Stimulated activated CD8-positive, alpha-beta memory T cell treated with anti-CD3 and anti-CD28 coated beads, Interleukin-4, amount 100 ng/mL, for 1 hour (primary cell): Measurements from ENCODE around the gene LRRC27.

Experiments
- DNase-seq, 2 donors: peaks; one replicate each; pipeline ENCODE4 v3.0.0-alpha.2; 2020; ENCODE audit warnings: low read depth in 2 of 2, low spot score in 1 of 2

The LRRC27 gene

DNA sequence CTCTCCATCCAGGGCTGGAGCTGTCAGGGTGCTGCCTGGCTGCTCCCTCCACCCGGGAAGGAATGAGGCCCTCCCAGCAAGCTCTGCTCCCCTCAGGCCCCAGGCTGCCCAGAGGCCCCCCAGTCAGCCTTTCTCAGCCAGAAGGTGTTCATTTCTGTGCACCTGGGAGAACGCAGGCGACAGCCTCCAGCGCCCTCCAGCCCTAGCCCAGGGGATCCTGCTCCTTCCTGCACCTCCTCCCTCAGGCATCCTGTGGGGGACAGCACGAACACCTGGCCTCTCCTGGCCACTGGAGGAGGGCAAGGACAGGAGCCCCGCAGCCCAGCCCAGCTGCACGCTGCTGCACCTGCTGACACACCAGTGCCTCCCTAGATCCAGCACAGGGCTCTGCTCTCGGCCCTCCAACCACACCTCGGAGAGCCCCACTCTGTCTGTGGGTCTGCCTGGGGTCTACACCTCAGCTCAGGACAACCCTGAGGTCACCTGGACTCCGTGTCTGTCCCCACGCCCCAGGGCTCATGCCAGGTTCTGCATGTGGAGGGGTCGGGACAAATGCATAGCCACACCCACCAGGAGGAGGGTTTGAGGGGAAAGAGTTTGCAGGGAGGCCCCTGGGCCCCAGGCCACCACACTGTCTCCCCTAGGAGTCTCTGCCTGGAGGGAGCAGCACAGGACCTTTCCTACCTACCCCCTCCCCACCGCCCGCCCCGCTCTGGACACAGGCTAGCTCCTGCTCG, 57.6 kb downstream of the LRRC27 start:
- no peak for DNase-seq

GRCh38 chr10:132390170-132390920, 58.4 kb downstream of the LRRC27 start:
- DNase-seq, result no peak

- no peak for DNase-seq
Observed at GRCh38 chr10:132390921-132391675, 59.1 kb downstream of the LRRC27 start.

- DNase-seq, result no peak
Observed at GRCh38 chr10:132391676-132392020, 59.7 kb downstream of the LRRC27 start.

GRCh38 chr10:132392184-132392800, 60.3 kb downstream of the LRRC27 start:
- no peak for DNase-seq

- no peak for DNase-seq
Observed at GRCh38 chr10:132392811-132393694, 61.1 kb downstream of the LRRC27 start.

DNA sequence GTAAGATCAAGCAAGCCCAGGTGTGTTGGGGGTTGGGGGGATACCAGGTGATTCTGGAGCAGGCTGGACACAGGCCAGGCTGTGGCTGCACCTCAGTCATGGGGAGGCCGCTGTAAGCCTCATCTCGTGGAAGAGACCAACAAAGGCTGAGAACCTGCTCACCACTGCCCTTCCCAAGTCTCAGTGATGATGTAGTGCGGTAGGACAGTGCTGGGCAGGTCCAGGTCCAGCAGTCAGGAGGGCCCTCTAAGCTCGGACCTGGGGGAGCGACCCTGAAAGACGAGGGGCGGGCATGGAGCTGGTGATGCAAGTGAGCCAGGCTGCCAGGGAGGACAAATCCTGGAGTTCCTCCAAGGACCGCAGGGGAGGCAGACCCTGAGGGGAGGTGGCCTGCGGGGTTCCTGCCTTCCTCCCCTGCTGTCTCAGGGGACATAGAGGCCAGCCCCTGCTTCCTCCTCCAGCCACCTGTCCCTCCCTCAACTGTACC, 61.7 kb downstream of the LRRC27 start:
- no peak for DNase-seq

DNA sequence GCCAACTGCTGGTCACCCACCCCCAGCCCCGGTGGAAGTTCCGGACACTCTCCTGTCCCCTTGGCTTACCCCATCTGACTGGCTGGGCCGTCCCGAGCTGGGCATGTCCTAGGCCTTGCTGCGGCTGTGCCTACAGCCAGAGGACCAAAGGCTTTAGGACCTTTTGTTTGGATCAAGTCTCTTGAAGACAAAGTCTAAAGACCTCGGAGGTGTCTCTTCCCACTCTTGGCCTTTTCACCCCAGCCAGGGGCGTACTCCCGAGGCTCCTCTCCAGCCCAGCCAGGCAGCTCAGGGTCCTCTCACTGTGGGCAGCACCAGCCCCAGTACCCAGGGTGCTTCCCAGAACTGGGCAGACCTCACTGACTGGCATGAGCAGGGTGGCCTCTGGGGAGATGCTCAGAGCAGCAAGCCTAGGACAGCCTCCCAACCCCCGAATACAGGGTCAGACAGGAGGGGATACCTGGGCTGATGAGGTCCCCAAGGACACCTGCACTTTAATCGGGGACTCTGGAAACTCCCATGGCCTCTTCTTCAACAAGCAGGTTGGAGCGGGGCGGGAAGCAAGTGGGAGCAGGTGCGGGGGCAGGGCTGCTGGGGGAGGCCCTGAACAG, 62.3 kb downstream of the LRRC27 start:
- DNase-seq, result no peak

DNA sequence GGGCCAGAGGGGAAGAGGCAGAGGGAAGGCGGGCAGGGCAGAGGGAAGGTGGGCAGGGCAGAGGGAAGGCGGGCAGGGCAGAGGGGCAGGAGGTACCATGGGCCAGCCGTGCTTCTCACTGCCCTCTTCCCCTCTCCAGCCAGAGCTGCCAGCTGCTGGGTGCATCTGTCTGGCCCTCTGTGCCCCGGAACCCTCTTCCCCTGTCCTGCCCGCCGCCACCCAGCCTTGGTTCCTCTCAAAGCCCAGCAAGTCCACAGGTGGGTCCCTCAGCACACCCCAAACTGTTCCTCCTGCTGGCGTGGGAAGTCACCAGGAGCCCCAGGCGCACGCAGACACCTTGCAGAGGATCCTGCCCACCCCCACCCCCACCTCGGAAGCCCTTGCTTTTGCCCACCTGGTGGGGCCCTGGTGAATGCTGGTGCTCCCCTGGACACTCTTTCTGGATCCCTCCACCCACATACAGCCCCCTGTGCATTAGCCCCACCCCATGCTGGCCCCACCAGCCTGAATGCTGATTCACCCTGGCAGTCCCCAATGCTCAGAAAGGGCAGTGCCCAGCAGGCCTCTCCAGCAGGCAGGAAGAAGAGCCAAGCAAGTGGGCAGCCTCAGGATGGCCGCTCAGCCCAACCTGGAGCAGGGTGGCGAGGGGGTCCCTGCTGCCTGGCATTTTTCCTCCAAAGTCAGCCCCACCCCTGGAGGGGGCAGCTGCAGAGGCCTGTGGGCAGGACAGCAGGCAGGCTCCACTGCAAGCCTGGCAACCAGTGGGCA, 63.1 kb downstream of the LRRC27 start:
- no peak for DNase-seq

- DNase-seq, result no peak
Observed at GRCh38 chr10:132395704-132396493, 63.9 kb downstream of the LRRC27 start.

DNA sequence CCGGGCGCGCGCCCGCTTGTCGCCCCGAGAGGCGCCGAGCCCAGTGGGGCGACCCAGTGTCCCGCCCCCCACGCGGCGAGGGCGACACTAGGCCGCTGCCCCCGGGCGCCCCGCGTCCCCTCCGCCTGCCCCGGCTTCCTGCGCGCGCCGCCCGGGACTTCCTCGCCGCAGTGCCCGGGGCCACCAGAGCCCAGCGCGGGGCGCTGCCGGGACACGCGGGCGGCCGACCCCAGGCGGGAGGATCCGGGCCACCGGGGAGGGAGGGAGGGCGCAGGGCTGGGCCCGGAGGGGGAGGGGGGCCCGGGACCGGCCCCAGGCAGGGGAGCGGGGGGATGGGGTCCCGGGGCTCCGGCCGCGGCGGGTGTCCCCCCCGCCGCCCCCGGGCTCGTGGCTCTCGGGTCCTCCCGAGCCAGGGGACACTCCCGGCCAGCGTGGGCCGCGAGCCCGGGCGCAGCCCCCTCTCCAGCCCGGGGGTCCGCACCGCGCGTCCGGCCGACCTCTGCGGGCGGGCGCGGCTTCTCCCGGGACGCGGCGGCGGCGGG, 64.6 kb downstream of the LRRC27 start:
- DNase-seq, result peak in 1 of 2 donors; percentile 25

GRCh38 chr10:132397036-132397541, 65.1 kb downstream of the LRRC27 start, which contains the start of gene PWWP2B:
Gene PWWP2B, plus strand, starts transcription at chr10:132397200. Its CDS starts 27 bp downstream, at chr10:132397227.
- peak in 1 of 2 donors; percentile 24 for DNase-seq

DNA sequence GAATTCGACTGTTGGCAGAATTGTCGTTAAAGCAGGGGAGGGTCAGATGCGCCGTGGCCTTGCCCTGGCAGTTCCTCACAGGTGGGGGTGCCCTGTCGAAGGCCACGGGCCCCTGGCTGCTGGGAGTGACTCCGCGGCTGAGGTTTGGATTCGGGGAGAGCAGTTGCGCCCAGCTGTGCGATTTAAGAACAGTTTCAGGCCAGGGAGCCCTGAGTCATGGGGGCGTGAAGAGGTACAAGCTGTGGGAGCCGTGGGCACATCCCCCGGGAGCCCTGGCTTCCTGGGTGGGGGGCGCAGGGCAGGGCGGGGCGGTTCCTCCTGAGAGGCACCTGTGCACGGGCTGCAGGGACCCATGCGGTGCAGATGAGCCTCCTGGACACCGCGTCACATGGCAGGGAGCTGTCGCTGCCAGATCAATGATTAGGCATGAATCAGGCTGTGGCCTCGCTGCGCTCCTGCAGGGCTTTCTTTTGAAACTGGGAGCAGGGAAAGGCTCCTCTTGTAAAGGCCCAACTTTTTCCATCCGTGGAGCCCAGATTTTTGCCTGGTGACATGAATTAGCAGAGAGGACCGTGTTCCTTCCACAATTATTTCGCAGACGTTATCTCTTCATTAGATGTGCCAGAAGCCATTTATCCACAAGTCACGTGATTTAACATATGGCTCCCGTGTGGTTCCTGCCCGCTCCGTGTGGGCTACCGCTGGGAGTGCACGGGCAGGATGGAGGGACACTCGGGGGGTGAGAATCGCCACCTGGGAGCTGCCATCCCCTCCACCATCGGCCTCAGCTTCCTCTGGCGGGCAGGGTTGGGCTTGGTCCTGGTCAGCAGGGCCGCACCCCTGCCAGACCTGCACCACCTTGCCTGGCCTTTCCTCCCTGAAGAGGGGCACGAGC, 65.9 kb downstream of the LRRC27 start:
- no peak for DNase-seq

DNA sequence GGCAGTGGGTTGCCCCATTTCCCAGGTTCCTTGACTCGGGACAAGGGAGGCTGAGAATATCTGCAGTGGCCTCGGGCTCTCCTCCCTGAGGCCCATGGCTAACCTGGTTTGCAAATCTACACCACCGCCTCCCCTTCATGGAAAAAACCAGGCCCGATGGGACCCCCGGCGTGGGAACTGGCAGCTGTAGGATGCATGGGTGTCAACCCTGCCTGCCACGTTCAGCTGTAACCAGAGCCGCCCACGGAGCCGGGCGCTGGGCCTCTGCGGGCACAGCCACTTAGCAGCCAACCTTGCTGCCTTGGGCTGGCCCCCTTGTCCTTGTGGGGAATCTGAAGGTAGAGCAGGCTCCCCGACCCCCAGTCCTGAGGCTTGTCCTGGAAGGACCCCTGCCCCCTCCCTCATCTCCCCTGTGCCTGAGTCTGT, 66.6 kb downstream of the LRRC27 start:
- DNase-seq, result no peak

GRCh38 chr10:132399117-132400035, 67.4 kb downstream of the LRRC27 start:
- no peak for DNase-seq
